Calu3 (cell line): ENCODE measurements around the gene DCLK2. TPM values are rescaled to one million over a fixed set of nuclear protein-coding genes. Genes with fewer than 3 reads are reported as not detected.

Experiments
- BruUV-seq: library from RNA; stranded (reverse); fragments of 400-500 nt; replicated peaks from 2 replicates; lab custom pipeline; 2021; lab: Mats Ljungman, UMichigan
- CTCF ChIA-PET: fragments of 300-600 bp; sonication (Branson Sonifier 250); formaldehyde crosslinking; loops from one replicate; lab custom pipeline; 2022; ENCODE audit warnings: antibody characterized with exemption; lab: Charles Lee
- DNase-seq: peaks from one replicate; pipeline ENCODE4 v3.0.0; 2022
- H3K27ac Mint-ChIP-seq: one replicate; pipeline ENCODE4 v1.8.0; 2022; ENCODE audit warnings: mixed read lengths; ENCODE audit not compliant: unreplicated experiment
- H3K27me3 Mint-ChIP-seq: one replicate; pipeline ENCODE4 v1.8.0; 2022; ENCODE audit warnings: mixed read lengths; ENCODE audit not compliant: unreplicated experiment
- H3K36me3 Mint-ChIP-seq: one replicate; pipeline ENCODE4 v1.8.0; 2022; ENCODE audit warnings: mild to moderate bottlenecking, moderate library complexity, mixed read lengths; ENCODE audit not compliant: insufficient read depth, unreplicated experiment
- H3K4me1 Mint-ChIP-seq: one replicate; pipeline ENCODE4 v1.8.0; 2022; ENCODE audit warnings: mild to moderate bottlenecking, low read depth, mixed read lengths; ENCODE audit not compliant: unreplicated experiment
- H3K4me3 Mint-ChIP-seq: one replicate; pipeline ENCODE4 v1.8.0; 2022; ENCODE audit warnings: mild to moderate bottlenecking, low read depth, moderate library complexity, mixed read lengths; ENCODE audit not compliant: unreplicated experiment
- H3K9me3 Mint-ChIP-seq: one replicate; pipeline ENCODE4 v1.8.0; 2022; ENCODE audit warnings: low read depth, mixed read lengths; ENCODE audit not compliant: unreplicated experiment
- CTCF ChIP-seq: fragments of 200-600 bp; IDR thresholded peaks from one replicate; pipeline ENCODE4 v1.8.0; 2022; ENCODE audit warnings: antibody characterized with exemption; ENCODE audit not compliant: unreplicated experiment
- intact Hi-C: fragments of 100-400 bp; cut with micrococcal nuclease; formaldehyde crosslinking; loops from one replicate; pipeline ENCODE4 v1.10.0; 2022; ENCODE audit not compliant: unreplicated experiment
- total RNA-seq: library from RNA; stranded (reverse); gene quantifications from 2 replicates; pipeline ENCODE4 v1.2.3, GENCODE V29; 2022

The DCLK2 gene
- total RNA-seq, 1 experiment from 2014 or later = 0.31 TPM

- H3K27ac Mint-ChIP-seq = no peak overlapping the region
- H3K4me3 Mint-ChIP-seq = no peak overlapping the region
- H3K9me3 Mint-ChIP-seq = no peaks in the 10 kb centered on the region
- DNase-seq = no peak
- no peaks in the 10 kb centered on the region for H3K36me3 Mint-ChIP-seq
- no peaks in the 10 kb centered on the region for H3K4me1 Mint-ChIP-seq
- no TSS peak for BruUV-seq
- TF ChIP-seq CTCF = no peak
- intact Hi-C loops = no loop called here
- no peaks in the 10 kb centered on the region for H3K27me3 Mint-ChIP-seq
- CTCF ChIA-PET = no interaction called here
Measured at GRCh38 chr4:150136481-150136880, 58.2 kb downstream of the DCLK2 start.

- no peak for DNase-seq
- no TSS peak for BruUV-seq
- Mint-ChIP-seq H3K27ac (no peak overlapping the region), H3K4me1 (no peaks in the 10 kb centered on the region), H3K27me3 (no peaks in the 10 kb centered on the region), H3K4me3 (no peak overlapping the region), H3K36me3 (no peaks in the 10 kb centered on the region), H3K9me3 (no peaks in the 10 kb centered on the region)
- CTCF ChIA-PET = no interaction called here
- intact Hi-C loops = no loop called here
- TF ChIP-seq CTCF = no peak
Measured at GRCh38 chr4:150139297-150139865, 61.1 kb downstream of the DCLK2 start.

- Mint-ChIP-seq H3K27ac (no peak overlapping the region), H3K27me3 (no peaks in the 10 kb centered on the region), H3K36me3 (no peaks in the 10 kb centered on the region), H3K9me3 (no peaks in the 10 kb centered on the region), H3K4me3 (no peak overlapping the region), H3K4me1 (no peaks in the 10 kb centered on the region)
- BruUV-seq = no TSS peak
- intact Hi-C loops = no loop called here
- no peak for DNase-seq
- no peak for TF ChIP-seq CTCF
- CTCF ChIA-PET = no interaction called here
Measured at GRCh38 chr4:150140774-150141400, 62.6 kb downstream of the DCLK2 start.

GRCh38 chr4:150141756-150142155, 63.5 kb downstream of the DCLK2 start:
- BruUV-seq = no TSS peak
- DNase-seq = no peak
- Mint-ChIP-seq H3K27me3 (no peaks in the 10 kb centered on the region), H3K4me1 (no peaks in the 10 kb centered on the region), H3K4me3 (no peak overlapping the region), H3K36me3 (no peaks in the 10 kb centered on the region), H3K9me3 (no peaks in the 10 kb centered on the region), H3K27ac (no peak overlapping the region)
- intact Hi-C loops = no loop called here
- CTCF ChIA-PET = no interaction called here
- no peak for TF ChIP-seq CTCF
